IMR-90 (cell line): ENCODE results near the gene DSP. TPM values are rescaled to one million over a fixed set of nuclear protein-coding genes. Genes with fewer than 3 reads are reported as not detected.

Source experiments
- ATAC-seq: fragments of 200-7000 bp; cut with Tn5 transposase; 2 replicates; pipeline ENCODE4 v1.9.1; 2020; ENCODE audit warnings: low read depth, mild to moderate bottlenecking, moderate library complexity
- BruUV-seq: library from RNA; stranded (reverse); fragments of 400-500 nt; replicated peaks from 2 replicates; lab custom pipeline; 2021; lab: Mats Ljungman, UMichigan
- CTCF ChIA-PET: fragments of 300-600 bp; formaldehyde crosslinking; extraction: SDS; loops from one replicate; lab custom pipeline; 2021; ENCODE audit warnings: antibody characterized with exemption; lab: Yijun Ruan, JAX
- POLR2A ChIA-PET: fragments of 300-600 bp; sonication (Branson Sonifier 250); formaldehyde crosslinking; loops from one replicate; lab custom pipeline; 2022; ENCODE audit warnings: antibody characterized with exemption; ENCODE audit not compliant: unreplicated experiment; lab: Charles Lee
- DNase-seq: peaks from one replicate; pipeline ENCODE4 v3.0.0; 2013
- H2AFZ ChIP-seq: replicated peaks from 2 replicates; pipeline ENCODE3; 2013; ENCODE audit warnings: low read length, mild to moderate bottlenecking; ENCODE audit not compliant: poor library complexity
- H2AK5ac ChIP-seq: 2 replicates; pipeline ENCODE4 v1.6.1; 2013; ENCODE audit warnings: low read depth, low read length, inconsistent platforms
- H2AK9ac ChIP-seq: replicated peaks from 2 replicates; pipeline ENCODE3; 2013; ENCODE audit warnings: mild to moderate bottlenecking, low read depth, low read length, moderate library complexity; ENCODE audit not compliant: poor library complexity
- H2BK120ac ChIP-seq: 2 replicates; pipeline ENCODE4 v1.6.1; 2013; ENCODE audit warnings: low read depth, low read length, inconsistent platforms
- H2BK15ac ChIP-seq: 3 replicates; pipeline ENCODE4 v1.6.1; 2013; ENCODE audit warnings: low read depth, low read length, inconsistent platforms
- H2BK20ac ChIP-seq: 2 replicates; pipeline ENCODE4 v1.6.1; 2013; ENCODE audit warnings: low read depth, mild to moderate bottlenecking, inconsistent platforms, low read length, moderate library complexity
- H2BK5ac ChIP-seq: 2 replicates; pipeline ENCODE4 v1.6.1; 2013; ENCODE audit warnings: mild to moderate bottlenecking, low read depth, low read length, inconsistent platforms; ENCODE audit not compliant: poor library complexity, severe bottlenecking
- H3K14ac ChIP-seq: replicated peaks from 2 replicates; pipeline ENCODE4 v1.6.1; 2013; ENCODE audit warnings: low read depth, low read length, inconsistent platforms
- H3K18ac ChIP-seq: 2 replicates; pipeline ENCODE4 v1.6.1; 2013; ENCODE audit warnings: low read depth, low read length, control low read depth
- H3K23ac ChIP-seq: 2 replicates; pipeline ENCODE4 v1.6.1; 2013; ENCODE audit warnings: low read depth, low read length, inconsistent platforms
- H3K27ac ChIP-seq: 2 replicates; pipeline ENCODE4 v1.5.1; 2013; ENCODE audit warnings: mild to moderate bottlenecking, control low read depth, low read length; ENCODE audit not compliant: insufficient read depth
- H3K27me3 ChIP-seq: 2 replicates; pipeline ENCODE4 v1.6.1; 2013; ENCODE audit warnings: low read length; ENCODE audit not compliant: control insufficient read depth, insufficient read depth
- H3K36me3 ChIP-seq: 2 replicates; pipeline ENCODE4 v1.6.1; 2013; ENCODE audit warnings: low read length, mixed read lengths; ENCODE audit not compliant: control insufficient read depth, insufficient read depth
- H3K4ac ChIP-seq: 2 replicates; pipeline ENCODE4 v1.6.1; 2013; ENCODE audit warnings: low read depth, low read length, inconsistent platforms
- H3K4me1 ChIP-seq: 2 replicates; pipeline ENCODE4 v1.6.1; 2013; ENCODE audit warnings: low read length, mixed read lengths; ENCODE audit not compliant: control insufficient read depth, insufficient read depth
- H3K4me2 ChIP-seq: 2 replicates; pipeline ENCODE4 v1.6.1; 2013; ENCODE audit warnings: low read depth, mild to moderate bottlenecking, control low read depth, low read length, moderate library complexity
- H3K4me3 ChIP-seq: 2 replicates; pipeline ENCODE4 v1.5.1; 2013; ENCODE audit warnings: low read depth, mild to moderate bottlenecking, control low read depth, low read length, moderate library complexity; ENCODE audit not compliant: insufficient read depth
- H3K56ac ChIP-seq: 2 replicates; pipeline ENCODE4 v1.6.1; 2013; ENCODE audit warnings: low read length, inconsistent platforms; ENCODE audit not compliant: insufficient read depth; ENCODE audit errors: extremely low read depth
- H3K79me1 ChIP-seq, 2 experiments: 2 replicates each; pipeline ENCODE4 v1.6.1; 2013; ENCODE audit warnings: low read length in 2 of 2, inconsistent platforms in 1 of 2, low read depth in 1 of 2
- H3K9ac ChIP-seq: 2 replicates; pipeline ENCODE4 v1.6.1; 2013; ENCODE audit warnings: low read depth, low read length, control low read depth
- H3K9me1 ChIP-seq: 2 replicates; pipeline ENCODE4 v1.6.1; 2013; ENCODE audit warnings: low read length, inconsistent platforms; ENCODE audit not compliant: insufficient read depth
- H3K9me3 ChIP-seq: 2 replicates; pipeline ENCODE4 v1.6.1; 2013; ENCODE audit warnings: low read length; ENCODE audit not compliant: control insufficient read depth, insufficient read depth
- H4K20me1 ChIP-seq: 2 replicates; pipeline ENCODE4 v1.6.1; 2013; ENCODE audit warnings: low read length, inconsistent platforms; ENCODE audit not compliant: insufficient read depth
- H4K5ac ChIP-seq: 2 replicates; pipeline ENCODE4 v1.6.1; 2013; ENCODE audit warnings: mild to moderate bottlenecking, low read depth, low read length, control low read depth
- H4K8ac ChIP-seq, 2 experiments: 2 replicates each; pipeline ENCODE4 v1.6.1; 2013; ENCODE audit warnings: low read depth in 2 of 2, low read length in 2 of 2, control low read depth in 1 of 2, inconsistent platforms in 1 of 2
- H4K91ac ChIP-seq: 2 replicates; pipeline ENCODE4 v1.6.1; 2013; ENCODE audit warnings: low read depth, low read length, inconsistent platforms; ENCODE audit not compliant: insufficient read depth
- BHLHE40 ChIP-seq: fragments of 150-350 bp; IDR thresholded peaks from 2 replicates; pipeline ENCODE4 v1.6.1; 2016; ENCODE audit warnings: mild to moderate bottlenecking, low read depth, low read length
- CEBPB ChIP-seq: IDR thresholded peaks from 2 replicates; pipeline ENCODE4 v1.6.1; 2012; ENCODE audit warnings: low read depth, low read length, improper control_type of control experiment
- CHD1 ChIP-seq: IDR thresholded peaks from 2 replicates; pipeline ENCODE4 v1.6.1; 2012; ENCODE audit warnings: low read depth, low read length, improper control_type of control experiment
- MAFK ChIP-seq: IDR thresholded peaks from 2 replicates; pipeline ENCODE4 v1.6.1; 2012; ENCODE audit warnings: low read depth, low read length, improper control_type of control experiment
- MAZ ChIP-seq: IDR thresholded peaks from 2 replicates; pipeline ENCODE4 v1.6.1; 2012; ENCODE audit warnings: low read depth, mild to moderate bottlenecking, low read length, improper control_type of control experiment, moderate library complexity, borderline replicate concordance
- MXI1 ChIP-seq: IDR thresholded peaks from 2 replicates; pipeline ENCODE4 v1.6.1; 2012; ENCODE audit warnings: low read depth, mild to moderate bottlenecking, low read length, moderate library complexity, borderline replicate concordance
- NFE2L2 ChIP-seq: fragments of 150-350 bp; IDR thresholded peaks from 2 replicates; pipeline ENCODE4 v1.6.1; 2016; ENCODE audit warnings: low read depth, mild to moderate bottlenecking, low read length
- POLR2A ChIP-seq: IDR thresholded peaks from 2 replicates; pipeline ENCODE4 v1.6.1; 2012; ENCODE audit warnings: mild to moderate bottlenecking, low read depth, low read length
- RAD21 ChIP-seq: IDR thresholded peaks from 2 replicates; pipeline ENCODE4 v1.6.1; 2012; ENCODE audit warnings: low read length, improper control_type of control experiment
- RCOR1 ChIP-seq: IDR thresholded peaks from 2 replicates; pipeline ENCODE4 v1.6.1; 2012; ENCODE audit warnings: mild to moderate bottlenecking, low read length, improper control_type of control experiment; ENCODE audit not compliant: insufficient replicate concordance
- RFX5 ChIP-seq: IDR thresholded peaks from 2 replicates; pipeline ENCODE4 v1.8.0; 2012; ENCODE audit warnings: low read depth, mild to moderate bottlenecking, low read length, moderate library complexity
- SMC3 ChIP-seq: fragments of 150-350 bp; IDR thresholded peaks from 2 replicates; pipeline ENCODE4 v1.6.1; 2016; ENCODE audit warnings: low read depth, mild to moderate bottlenecking, antibody characterized with exemption, low read length, moderate library complexity
- WGBS, 2 experiments: methylation state at CpG; one replicate each; pipeline versions ENCODE4 v1.1.5 to v1.1.7; 2013; ENCODE audit warnings: missing lambda C conversion rate in 2 of 2; ENCODE audit not compliant: insufficient read length in 1 of 2; ENCODE audit errors: extremely low coverage in 2 of 2; 5-methylcytosine and 5-hydroxymethylcytosine counted together
- dilution Hi-C: fragments of 300-500 bp; cut with HindIII; formaldehyde crosslinking; loops from one replicate; pipeline ENCODE4 v1.14.3; 2018; ENCODE audit warnings: low sequenced_read_pairs; ENCODE audit not compliant: unreplicated experiment
- in situ Hi-C: fragments of 300-500 bp; cut with MboI; formaldehyde crosslinking; loops from 3 replicates; pipeline ENCODE4 v1.14.3; 2019; ENCODE audit warnings: low sequenced_read_pairs, inconsistent platforms, mixed read lengths
- intact Hi-C: fragments of 100-400 bp; cut with micrococcal nuclease; formaldehyde crosslinking; loops from 2 replicates; pipeline ENCODE4 v1.10.0; 2022
- polyA plus RNA-seq, 3 experiments: library from polyadenylated mRNA; depleted of rRNA; stranded (reverse); fragments of >200 nt; gene quantifications; 2 replicates each; pipeline ENCODE4 v1.2.3, GENCODE V29; 2012; ENCODE audit warnings: low replicate concordance in 1 of 3
- total RNA-seq: library from RNA; depleted of rRNA; stranded (reverse); fragments of >200 nt; gene quantifications from 2 replicates; pipeline ENCODE4 v1.2.3, GENCODE V29; 2012
- TF ChIP-seq, protein P1 (sequence below): conservative IDR thresholded peaks from 2 replicates; pipeline ENCODE4 v1.5.1; 2012; ENCODE audit warnings: mild to moderate bottlenecking, low read depth, low read length, improper control_type of control experiment
- TF ChIP-seq, protein P2 (sequence below): fragments of 150-350 bp; IDR thresholded peaks from 2 replicates; pipeline ENCODE4 v1.6.1; 2017; ENCODE audit warnings: mild to moderate bottlenecking, antibody characterized with exemption, low read length, low read depth
- TF ChIP-seq, protein P3 (sequence below): fragments of 150-350 bp; IDR thresholded peaks from 2 replicates; pipeline ENCODE4 v1.6.1; 2016; ENCODE audit warnings: low read depth, mild to moderate bottlenecking, low read length, moderate library complexity, borderline replicate concordance

The DSP gene
- total and polyA plus RNA-seq, 2 of the 4 experiments (the other 2 are of a cell fraction) = 7.1 to 20.1 TPM

DNA sequence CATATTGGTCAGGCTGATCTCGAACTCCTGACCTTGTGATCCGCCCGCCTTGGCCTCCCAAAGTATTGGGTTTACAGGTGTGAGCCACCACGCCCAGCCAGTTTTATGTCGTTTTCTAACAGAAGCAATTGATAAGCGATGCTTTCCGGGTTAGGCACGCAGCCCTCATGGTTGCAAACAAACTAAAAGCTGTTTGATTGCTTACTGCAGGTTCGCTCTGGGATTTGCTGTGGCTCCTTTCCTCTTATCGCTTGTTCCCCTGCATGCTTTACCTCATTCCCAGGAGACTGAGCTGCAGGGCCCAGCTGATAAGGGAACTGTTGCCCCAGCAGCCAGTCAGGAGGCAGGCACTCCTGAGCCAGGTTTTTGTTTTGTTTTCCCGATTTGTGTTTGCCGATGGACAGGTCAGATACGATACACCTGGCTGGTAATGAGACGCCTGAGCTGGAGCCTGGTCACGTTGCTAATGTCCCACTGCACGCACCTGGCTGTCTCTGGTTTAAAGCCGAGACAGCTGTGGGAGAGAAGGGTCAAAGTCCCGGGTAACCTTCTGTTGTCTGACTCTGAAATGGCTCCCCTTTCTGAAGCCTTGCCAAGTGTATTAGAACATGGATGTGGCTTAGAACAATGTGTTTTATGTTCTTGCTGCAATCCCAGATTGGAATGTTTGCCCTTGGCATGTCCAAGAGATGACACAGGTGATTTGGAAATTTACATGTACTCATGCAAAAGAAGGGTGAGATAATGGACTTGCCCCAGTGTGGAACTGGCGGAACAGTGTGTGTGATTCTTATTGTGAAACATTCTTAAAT lies 19.9 kb downstream of the DSP start:
- H3K56ac ChIP-seq = no peak overlapping the region
- no peak for ATAC-seq
- no peaks in the 10 kb centered on the region for H3K4me1 ChIP-seq
- H4K20me1 ChIP-seq = no peaks in the 10 kb centered on the region
- no peak overlapping the region for H2AK5ac ChIP-seq
- H3K9me3 ChIP-seq = no peaks in the 10 kb centered on the region
- dilution Hi-C loops = no loop called here
- no peak overlapping the region for H4K5ac ChIP-seq
- H2AK9ac ChIP-seq = no peak overlapping the region
- intact Hi-C loops = no loop called here
- peak; percentile 27 for DNase-seq
- H4K8ac ChIP-seq = no peak overlapping the region
- H3K4ac ChIP-seq = no peak overlapping the region
- no peak overlapping the region for H3K4me2 ChIP-seq
- no peak overlapping the region for H2BK120ac ChIP-seq
- 0 out of 2 replicates have a peak, but pooled peaks cover 3% of the 10 kb centered on the region for H3K9me1 ChIP-seq
- H2BK15ac ChIP-seq = no peak overlapping the region
- H3K23ac ChIP-seq = no peak overlapping the region
- ChIA-PET CTCF (no interaction called here), POLR2A (no interaction called here)
- no peak overlapping the region for H3K27ac ChIP-seq
- H3K9ac ChIP-seq = no peak overlapping the region
- H3K27me3 ChIP-seq = no peaks in the 10 kb centered on the region; the same call in 1 of the 2 replicates
- in situ Hi-C loops = no loop called here
- peaks cover 6% of the 10 kb centered on the region; the same call in 1 of the 2 replicates for H3K36me3 ChIP-seq
- no peak overlapping the region for H2AFZ ChIP-seq
- no peak overlapping the region for H4K91ac ChIP-seq
- H3K79me1 ChIP-seq = no peaks in the 10 kb centered on the region
- no TSS peak for BruUV-seq
- H3K4me3 ChIP-seq = no peak overlapping the region
- WGBS, 2 experiments = 80% methylated on average over 9 of the region's 19 CpGs; no CpG with 5 or more reads in 1 of the 2 experiments
- no peak overlapping the region for H2BK20ac ChIP-seq
- H3K14ac ChIP-seq = no peak overlapping the region
- H3K18ac ChIP-seq = no peak overlapping the region
- TF ChIP-seq, protein P1, sequence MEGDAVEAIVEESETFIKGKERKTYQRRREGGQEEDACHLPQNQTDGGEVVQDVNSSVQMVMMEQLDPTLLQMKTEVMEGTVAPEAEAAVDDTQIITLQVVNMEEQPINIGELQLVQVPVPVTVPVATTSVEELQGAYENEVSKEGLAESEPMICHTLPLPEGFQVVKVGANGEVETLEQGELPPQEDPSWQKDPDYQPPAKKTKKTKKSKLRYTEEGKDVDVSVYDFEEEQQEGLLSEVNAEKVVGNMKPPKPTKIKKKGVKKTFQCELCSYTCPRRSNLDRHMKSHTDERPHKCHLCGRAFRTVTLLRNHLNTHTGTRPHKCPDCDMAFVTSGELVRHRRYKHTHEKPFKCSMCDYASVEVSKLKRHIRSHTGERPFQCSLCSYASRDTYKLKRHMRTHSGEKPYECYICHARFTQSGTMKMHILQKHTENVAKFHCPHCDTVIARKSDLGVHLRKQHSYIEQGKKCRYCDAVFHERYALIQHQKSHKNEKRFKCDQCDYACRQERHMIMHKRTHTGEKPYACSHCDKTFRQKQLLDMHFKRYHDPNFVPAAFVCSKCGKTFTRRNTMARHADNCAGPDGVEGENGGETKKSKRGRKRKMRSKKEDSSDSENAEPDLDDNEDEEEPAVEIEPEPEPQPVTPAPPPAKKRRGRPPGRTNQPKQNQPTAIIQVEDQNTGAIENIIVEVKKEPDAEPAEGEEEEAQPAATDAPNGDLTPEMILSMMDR = no peak
- TF ChIP-seq MXI1 (no peak), NFE2L2 (no peak), RCOR1 (no peak), BHLHE40 (no peak), POLR2A (no peak), RAD21 (no peak), MAFK (no peak), RFX5 (no peak), CHD1 (no peak), MAZ (no peak), SMC3 (no peak), CEBPB (no peak)
- TF ChIP-seq, protein P2, sequence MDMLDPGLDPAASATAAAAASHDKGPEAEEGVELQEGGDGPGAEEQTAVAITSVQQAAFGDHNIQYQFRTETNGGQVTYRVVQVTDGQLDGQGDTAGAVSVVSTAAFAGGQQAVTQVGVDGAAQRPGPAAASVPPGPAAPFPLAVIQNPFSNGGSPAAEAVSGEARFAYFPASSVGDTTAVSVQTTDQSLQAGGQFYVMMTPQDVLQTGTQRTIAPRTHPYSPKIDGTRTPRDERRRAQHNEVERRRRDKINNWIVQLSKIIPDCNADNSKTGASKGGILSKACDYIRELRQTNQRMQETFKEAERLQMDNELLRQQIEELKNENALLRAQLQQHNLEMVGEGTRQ = no peak
- TF ChIP-seq, protein P3, sequence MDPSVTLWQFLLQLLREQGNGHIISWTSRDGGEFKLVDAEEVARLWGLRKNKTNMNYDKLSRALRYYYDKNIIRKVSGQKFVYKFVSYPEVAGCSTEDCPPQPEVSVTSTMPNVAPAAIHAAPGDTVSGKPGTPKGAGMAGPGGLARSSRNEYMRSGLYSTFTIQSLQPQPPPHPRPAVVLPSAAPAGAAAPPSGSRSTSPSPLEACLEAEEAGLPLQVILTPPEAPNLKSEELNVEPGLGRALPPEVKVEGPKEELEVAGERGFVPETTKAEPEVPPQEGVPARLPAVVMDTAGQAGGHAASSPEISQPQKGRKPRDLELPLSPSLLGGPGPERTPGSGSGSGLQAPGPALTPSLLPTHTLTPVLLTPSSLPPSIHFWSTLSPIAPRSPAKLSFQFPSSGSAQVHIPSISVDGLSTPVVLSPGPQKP = no peak
- H2BK5ac ChIP-seq = no peak overlapping the region
